PC-3 (cell line): ENCODE measurements around the gene SP8. TPM values are rescaled to one million over a fixed set of nuclear protein-coding genes. Genes with fewer than 3 reads are reported as not detected.

ENCODE experiments used
- ATAC-seq: fragments of 200-7000 bp; cut with Tn5 transposase; 2 replicates; pipeline ENCODE4 v1.9.1; 2020; ENCODE audit warnings: mild to moderate bottlenecking, moderate library complexity
- BruUV-seq: library from RNA; stranded (reverse); fragments of 400-500 nt; replicated peaks from 2 replicates; lab custom pipeline; 2021; lab: Mats Ljungman, UMichigan
- CTCF ChIA-PET: fragments of 300-600 bp; sonication (Branson Sonifier 250); formaldehyde crosslinking; loops from one replicate; lab custom pipeline; 2022; ENCODE audit warnings: antibody characterized with exemption; lab: Charles Lee
- POLR2A ChIA-PET: fragments of 300-600 bp; sonication (Branson Sonifier 250); formaldehyde crosslinking; loops from one replicate; lab custom pipeline; 2022; ENCODE audit warnings: antibody characterized with exemption; ENCODE audit not compliant: unreplicated experiment; lab: Charles Lee
- DNase-seq: peaks from one replicate; pipeline ENCODE4 v3.0.0-alpha.2; 2015
- H2AFZ ChIP-seq: fragments of 300-600 bp; sonication (generic); 2 replicates; pipeline ENCODE4 v1.6.0; 2016; ENCODE audit warnings: antibody characterized with exemption, low read length
- H3F3A ChIP-seq: fragments of 300-600 bp; sonication (generic); one replicate; pipeline ENCODE4 v1.6.0; 2017; ENCODE audit warnings: antibody characterized with exemption, low read length, control low read depth, mild to moderate bottlenecking; ENCODE audit not compliant: unreplicated experiment
- H3K27ac ChIP-seq: fragments of 300-600 bp; sonication (generic); 2 replicates; pipeline ENCODE4 v1.5.1; 2016; ENCODE audit warnings: mild to moderate bottlenecking, low read length
- H3K27me3 ChIP-seq: fragments of 300-600 bp; sonication (generic); 2 replicates; pipeline ENCODE4 v1.6.1; 2016; ENCODE audit warnings: low read length, mixed read lengths
- H3K36me3 ChIP-seq: fragments of 300-600 bp; sonication (generic); 2 replicates; pipeline ENCODE4 v1.6.1; 2016; ENCODE audit warnings: low read depth, mixed run types, low read length, mixed read lengths
- H3K4me1 ChIP-seq: fragments of 300-600 bp; sonication (generic); 2 replicates; pipeline ENCODE4 v1.5.1; 2016; ENCODE audit warnings: low read length; ENCODE audit not compliant: insufficient read depth
- H3K4me2 ChIP-seq: fragments of 300-600 bp; sonication (generic); 2 replicates; pipeline ENCODE4 v1.6.0; 2016; ENCODE audit warnings: low read length
- H3K4me3 ChIP-seq: fragments of 300-600 bp; sonication (generic); 2 replicates; pipeline ENCODE4 v1.5.1; 2016; ENCODE audit warnings: mild to moderate bottlenecking, low read length, mixed read lengths
- H3K79me2 ChIP-seq: fragments of 300-600 bp; sonication (generic); 2 replicates; pipeline ENCODE4 v1.6.1; 2017; ENCODE audit warnings: low read length, mixed read lengths
- H3K9ac ChIP-seq: fragments of 300-600 bp; sonication (generic); 2 replicates; pipeline ENCODE4 v1.6.0; 2016; ENCODE audit warnings: mild to moderate bottlenecking, low read length
- H3K9me2 ChIP-seq: fragments of 300-600 bp; sonication (generic); replicated peaks from 2 replicates; pipeline ENCODE4 v1.6.1; 2016; ENCODE audit warnings: mixed run types, low read length, mixed read lengths
- H3K9me3 ChIP-seq: fragments of 300-600 bp; sonication (generic); 2 replicates; pipeline ENCODE4 v1.6.1; 2016; ENCODE audit warnings: low read length, mixed read lengths
- H4K20me1 ChIP-seq: fragments of 300-600 bp; sonication (generic); 2 replicates; pipeline ENCODE4 v1.6.1; 2016; ENCODE audit warnings: low read length, mixed read lengths
- EZH2 ChIP-seq: fragments of 300-600 bp; sonication (generic); IDR thresholded peaks from one replicate; pipeline ENCODE4 v1.6.1; 2017; ENCODE audit warnings: antibody characterized with exemption, mild to moderate bottlenecking, low read length; ENCODE audit not compliant: unreplicated experiment
- EZH2phosphoT487 ChIP-seq: fragments of 300-600 bp; sonication (generic); IDR thresholded peaks from 2 replicates; pipeline ENCODE4 v1.6.1; 2018; ENCODE audit warnings: mild to moderate bottlenecking, antibody characterized with exemption, low read length, borderline replicate concordance
- intact Hi-C: fragments of 100-400 bp; cut with micrococcal nuclease; formaldehyde crosslinking; loops from 2 replicates; pipeline ENCODE4 v1.9.0; 2023
- total RNA-seq: library from RNA; depleted of rRNA; stranded (reverse); fragments of >200 nt; gene quantifications from 2 replicates; pipeline ENCODE4 v1.2.3, GENCODE V29; 2014
- TF ChIP-seq, protein P1 (sequence below): fragments of 300-600 bp; sonication (generic); conservative IDR thresholded peaks from 2 replicates; pipeline ENCODE4 v1.5.1; 2017; ENCODE audit warnings: antibody characterized with exemption, low read depth, mild to moderate bottlenecking, low read length

SP8 gene
- total RNA-seq, 1 experiment from 2014 or later = not detected

DNA sequence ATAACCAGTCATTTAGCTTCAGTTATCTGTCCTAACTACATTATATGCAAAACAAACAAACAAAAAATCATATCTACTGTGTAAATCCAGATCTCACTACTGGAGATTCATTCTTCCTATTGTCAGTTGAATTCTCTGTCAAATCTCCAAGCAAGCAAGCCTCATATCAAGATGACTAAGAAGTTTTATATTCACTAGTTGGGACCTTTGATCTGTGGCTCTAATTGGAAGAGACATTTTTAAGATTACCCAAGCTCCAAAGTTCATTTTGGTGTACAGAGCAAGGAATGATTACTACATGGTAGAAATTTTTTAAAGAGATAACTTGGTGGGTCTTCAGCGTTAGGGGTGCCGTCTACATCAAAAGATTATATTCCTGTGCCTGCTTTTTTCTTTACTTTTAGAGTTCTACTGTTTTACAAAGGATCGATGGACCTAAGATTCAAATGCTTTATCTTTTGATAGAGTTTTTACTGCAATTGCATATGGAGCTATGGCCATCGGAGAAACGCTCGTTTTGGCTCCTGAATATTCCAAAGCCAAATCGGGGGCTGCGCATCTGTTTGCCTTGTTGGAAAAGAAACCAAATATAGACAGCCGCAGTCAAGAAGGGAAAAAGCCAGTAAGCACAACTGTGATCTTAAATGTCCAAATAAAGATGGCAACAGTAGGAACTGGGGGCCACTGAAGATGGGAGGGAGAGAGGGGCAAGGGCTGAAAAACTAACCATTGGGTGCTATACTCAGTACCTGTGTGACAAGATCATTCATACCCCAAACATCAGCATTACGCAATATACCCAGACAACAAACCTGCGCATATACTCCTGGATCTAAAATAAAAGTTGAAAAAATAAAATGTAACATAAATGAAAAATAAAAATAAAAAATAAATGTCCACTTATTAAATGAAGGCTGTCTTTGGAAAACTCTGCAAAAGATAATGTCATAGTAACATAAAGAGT is 47.9 kb downstream of the SP8 start:
- no TSS peak for BruUV-seq
- TF ChIP-seq, protein P1, sequence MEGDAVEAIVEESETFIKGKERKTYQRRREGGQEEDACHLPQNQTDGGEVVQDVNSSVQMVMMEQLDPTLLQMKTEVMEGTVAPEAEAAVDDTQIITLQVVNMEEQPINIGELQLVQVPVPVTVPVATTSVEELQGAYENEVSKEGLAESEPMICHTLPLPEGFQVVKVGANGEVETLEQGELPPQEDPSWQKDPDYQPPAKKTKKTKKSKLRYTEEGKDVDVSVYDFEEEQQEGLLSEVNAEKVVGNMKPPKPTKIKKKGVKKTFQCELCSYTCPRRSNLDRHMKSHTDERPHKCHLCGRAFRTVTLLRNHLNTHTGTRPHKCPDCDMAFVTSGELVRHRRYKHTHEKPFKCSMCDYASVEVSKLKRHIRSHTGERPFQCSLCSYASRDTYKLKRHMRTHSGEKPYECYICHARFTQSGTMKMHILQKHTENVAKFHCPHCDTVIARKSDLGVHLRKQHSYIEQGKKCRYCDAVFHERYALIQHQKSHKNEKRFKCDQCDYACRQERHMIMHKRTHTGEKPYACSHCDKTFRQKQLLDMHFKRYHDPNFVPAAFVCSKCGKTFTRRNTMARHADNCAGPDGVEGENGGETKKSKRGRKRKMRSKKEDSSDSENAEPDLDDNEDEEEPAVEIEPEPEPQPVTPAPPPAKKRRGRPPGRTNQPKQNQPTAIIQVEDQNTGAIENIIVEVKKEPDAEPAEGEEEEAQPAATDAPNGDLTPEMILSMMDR = no peak
- TF ChIP-seq EZH2phosphoT487 = no peak
- TF ChIP-seq EZH2 = no peak
- Histone ChIP-seq H3K4me2 (no peak overlapping the region), H3K4me1 (no peaks in the 10 kb centered on the region), H3K4me3 (no peak overlapping the region), H3F3A (no peaks in the 10 kb centered on the region), H3K9me3 (no peaks in the 10 kb centered on the region), H3K27me3 (peaks cover 53% of the 10 kb centered on the region), H3K36me3 (no peaks in the 10 kb centered on the region), H2AFZ (no peak overlapping the region), H3K79me2 (no peaks in the 10 kb centered on the region), H3K9ac (no peak overlapping the region), H4K20me1 (no peaks in the 10 kb centered on the region), H3K27ac (no peak overlapping the region), H3K9me2 (no peaks in the 10 kb centered on the region)
- intact Hi-C loops = no loop called here
- DNase-seq (no peak), ATAC-seq (no peak)
- ChIA-PET CTCF (no interaction called here), POLR2A (no interaction called here)

- no peaks in the 10 kb centered on the region for H3K4me1 ChIP-seq
- no peaks in the 10 kb centered on the region for H3K79me2 ChIP-seq
- POLR2A ChIA-PET = no interaction called here
- no peak overlapping the region for H3K4me2 ChIP-seq
- H2AFZ ChIP-seq = no peak overlapping the region
- H3K27ac ChIP-seq = no peak overlapping the region
- H3K9me2 ChIP-seq = no peaks in the 10 kb centered on the region
- DNase-seq (no peak), ATAC-seq (no peak)
- peaks cover 48% of the 10 kb centered on the region for H3K27me3 ChIP-seq
- no peaks in the 10 kb centered on the region for H3K9me3 ChIP-seq
- no peaks in the 10 kb centered on the region for H3K36me3 ChIP-seq
- H4K20me1 ChIP-seq = no peaks in the 10 kb centered on the region
- H3F3A ChIP-seq = no peaks in the 10 kb centered on the region
- no TSS peak for BruUV-seq
- CTCF ChIA-PET = no interaction called here
- intact Hi-C loops = no loop called here
- H3K4me3 ChIP-seq = no peak overlapping the region
- TF ChIP-seq, protein P1 = no peak
- TF ChIP-seq EZH2phosphoT487 (no peak), EZH2 (no peak)
- no peak overlapping the region for H3K9ac ChIP-seq
Measured at GRCh38 chr7:20737840-20738448, 48.7 kb downstream of the SP8 start.
